GM12878 (cell line): ENCODE measurements around the gene RAB6D. TPM values are rescaled to one million over a fixed set of nuclear protein-coding genes. Genes with fewer than 3 reads are reported as not detected.
"Not testable (repeated sequence)": the region's sequence is repeated elsewhere in the genome, so short reads cannot be mapped to it uniquely, and the experiment has no call there.

Source experiments
- ATAC-seq: fragments of 200-7000 bp; cut with Tn5 transposase; 3 replicates; pipeline ENCODE4 v1.9.1; 2020; ENCODE audit warnings: mild to moderate bottlenecking, moderate library complexity
- BruUV-seq: library from RNA; stranded (reverse); fragments of 400-500 nt; replicated peaks from 2 replicates; lab custom pipeline; 2021; lab: Mats Ljungman, UMichigan
- CTCF ChIA-PET: fragments of 300-600 bp; sonication (Branson Sonifier 250); formaldehyde crosslinking; extraction: SDS; loops from one replicate; lab custom pipeline; 2021; ENCODE audit warnings: inconsistent platforms; lab: Yijun Ruan, JAX
- POLR2A ChIA-PET: fragments of 350-600 bp; formaldehyde crosslinking; extraction: SDS; loops from one replicate; lab custom pipeline; 2021; ENCODE audit warnings: inconsistent platforms; lab: Charles Lee
- RAD21 ChIA-PET: fragments of 300-600 bp; sonication (Branson Sonifier 250); formaldehyde crosslinking; loops from one replicate; lab custom pipeline; 2023; ENCODE audit warnings: antibody characterized with exemption; ENCODE audit not compliant: unreplicated experiment; lab: Charles Lee
- SMC1A ChIA-PET: fragments of 300-600 bp; sonication (Branson Sonifier 250); formaldehyde crosslinking; loops from one replicate; lab custom pipeline; 2023; ENCODE audit not compliant: unreplicated experiment, uncharacterized antibody; lab: Charles Lee
- DNase-seq: peaks from one replicate; pipeline ENCODE4 v3.0.0-alpha.2; 2011; ENCODE audit warnings: low read depth, low spot score
- FAIRE-seq: peaks from 3 replicates; lab custom pipeline; 2011; peaks lifted over from hg19 to GRCh38; lab: Jason Lieb, UNC
- H2AFZ ChIP-seq: 2 replicates; pipeline ENCODE4 v1.6.0; 2011; ENCODE audit warnings: low read depth, low read length, control low read depth; ENCODE audit not compliant: control insufficient read depth
- H3K27ac ChIP-seq: 2 replicates; pipeline ENCODE4 v1.5.1; 2011; ENCODE audit warnings: control low read depth; ENCODE audit not compliant: control insufficient read depth, insufficient read depth
- H3K27me3 ChIP-seq, 2 experiments: replicated peaks in 1 of 2; 2 replicates each; pipeline versions ENCODE4 v1.6.0 to v1.6.1; 2011; ENCODE audit warnings: low read length in 1 of 2; ENCODE audit not compliant: control insufficient read depth in 2 of 2, insufficient read depth in 2 of 2
- H3K36me3 ChIP-seq, 2 experiments: 2 replicates each; pipeline ENCODE4 v1.5.1; 2011; ENCODE audit warnings: low read length in 1 of 2; ENCODE audit not compliant: control insufficient read depth in 2 of 2, insufficient read depth in 2 of 2
- H3K4me1 ChIP-seq: 2 replicates; pipeline ENCODE4 v1.6.1; 2011; ENCODE audit warnings: mild to moderate bottlenecking, low read length, moderate library complexity, mixed read lengths; ENCODE audit not compliant: control insufficient read depth, insufficient read depth
- H3K4me2 ChIP-seq: 2 replicates; pipeline ENCODE4 v1.6.0; 2011; ENCODE audit warnings: control low read depth; ENCODE audit not compliant: control insufficient read depth, insufficient read depth
- H3K4me3 ChIP-seq: fragments of 200-600 bp; sonication (generic); 2 replicates; pipeline ENCODE4 v1.5.1; 2016
- H3K79me2 ChIP-seq: 2 replicates; pipeline ENCODE4 v1.6.0; 2011; ENCODE audit warnings: low read length; ENCODE audit not compliant: control insufficient read depth, insufficient read depth
- H3K9ac ChIP-seq: 2 replicates; pipeline ENCODE4 v1.8.0; 2011; ENCODE audit warnings: low read length, control low read depth, mixed read lengths; ENCODE audit not compliant: control insufficient read depth, insufficient read depth
- H3K9me3 ChIP-seq: replicated peaks from 3 replicates; pipeline ENCODE4 v1.5.1; 2011; ENCODE audit warnings: mild to moderate bottlenecking, low read length; ENCODE audit not compliant: control insufficient read depth, insufficient read depth
- H4K20me1 ChIP-seq: 2 replicates; pipeline ENCODE4 v1.6.0; 2011; ENCODE audit not compliant: control insufficient read depth, insufficient read depth
- ATF7 ChIP-seq: fragments of 450-650 bp; IDR thresholded peaks from 2 replicates; pipeline ENCODE4 v1.6.1; 2016; ENCODE audit warnings: low read depth, mild to moderate bottlenecking
- CREB1 ChIP-seq: IDR thresholded peaks from 2 replicates; pipeline ENCODE4 v1.6.1; 2012; ENCODE audit warnings: low read depth, mild to moderate bottlenecking, inconsistent platforms
- GATAD2B ChIP-seq: fragments of 450-650 bp; conservative IDR thresholded peaks from 2 replicates; pipeline ENCODE4 v1.6.1; 2017; ENCODE audit warnings: low read depth, mild to moderate bottlenecking, moderate library complexity
- HDAC2 ChIP-seq: fragments of 200-600 bp; sonication (generic); IDR thresholded peaks from 2 replicates; pipeline ENCODE4 v1.6.1; 2017
- POLR2AphosphoS2 ChIP-seq: IDR thresholded peaks from 2 replicates; pipeline ENCODE4 v1.6.1; 2011; ENCODE audit warnings: low read depth, mild to moderate bottlenecking, low read length, improper control_type of control experiment, moderate library complexity
- SMAD1 ChIP-seq: fragments of 450-650 bp; IDR thresholded peaks from 2 replicates; pipeline ENCODE4 v1.6.1; 2018; ENCODE audit warnings: mild to moderate bottlenecking, low read depth; ENCODE audit not compliant: partially characterized antibody
- WGBS: methylation state at CpG from one replicate; pipeline ENCODE4 v1.1.6; 2016; ENCODE audit warnings: low lambda C conversion rate; ENCODE audit not compliant: insufficient replicate concordance, insufficient coverage; ENCODE audit errors: missing lambda C conversion rate; 5-methylcytosine and 5-hydroxymethylcytosine counted together
- in situ Hi-C: fragments of 300-500 bp; cut with MboI; formaldehyde crosslinking; loops from 9 replicates; pipeline ENCODE4 v1.14.3; 2018; ENCODE audit warnings: mixed read lengths
- intact Hi-C: fragments of 100-400 bp; cut with micrococcal nuclease; formaldehyde crosslinking; loops from one replicate; pipeline ENCODE4 v1.14.2; 2022; ENCODE audit not compliant: unreplicated experiment
- polyA plus RNA-seq, 11 experiments: library from polyadenylated mRNA; depleted of rRNA in 4 of 11; unstranded in 6 of 11; stranded (reverse) in 5 of 11; fragments of >200 nt; fragmentation: Nextera tagmentation in 4 of 11; fragmentation: Illumina TruSeq in 1 of 11; extraction: Ambion mirVana in 4 of 11; extraction: Trizol in 1 of 11; gene quantifications; 1 replicate in 1 of 11; 2 replicates in 10 of 11; pipeline versions ENCODE4 v1.2.1 to v1.2.3, GENCODE V29; 2011 to 2016; ENCODE audit warnings: inconsistent platforms in 2 of 11, missing spikeins in 2 of 11, low read depth in 1 of 11
- total RNA-seq, 4 experiments: library from RNA; depleted of rRNA in 3 of 4; stranded (reverse); fragments of >200 nt in 3 of 4; fragmentation: Illumina TruSeq in 1 of 4; extraction: Trizol in 1 of 4; gene quantifications; 2 replicates each; pipeline versions ENCODE4 v1.2.1 to v1.2.3, GENCODE V29; 2013 to 2021

Gene RAB6D
- total and polyA plus RNA-seq, 10 of the 15 experiments (the other 5 are each of a cell fraction or from before 2014, with no cell fraction given) = 0.03 to 0.11 (median 0.05) TPM; not detected in 6

DNA sequence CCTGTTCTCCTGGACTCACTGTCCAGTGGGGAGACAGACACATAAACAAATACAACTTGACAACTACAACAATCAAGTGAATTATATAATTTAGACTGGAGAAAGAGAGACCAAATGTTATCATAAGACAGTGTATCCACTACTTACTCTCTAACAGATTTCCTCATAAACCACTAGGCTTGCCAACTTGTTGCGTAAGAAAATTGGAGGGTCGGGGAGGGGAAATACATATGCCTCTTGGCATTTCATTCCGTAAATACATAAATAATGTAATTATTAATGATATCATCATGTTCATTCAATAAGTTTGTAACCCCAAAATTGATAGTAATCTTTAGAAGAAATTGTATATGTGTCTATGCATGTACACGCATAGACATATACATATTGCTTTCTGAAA lies 14.9 kb downstream of the RAB6D start:
- ChIA-PET SMC1A (no interaction called here), CTCF (no interaction called here)
- no peak overlapping the region for H3K27ac ChIP-seq
- no peak for DNase-seq
- H3K36me3 ChIP-seq = no peaks in the 10 kb centered on the region
- intact Hi-C loops = no loop called here
- no peak overlapping the region for H3K4me3 ChIP-seq
- H3K4me1 ChIP-seq = no peaks in the 10 kb centered on the region
- no peaks in the 10 kb centered on the region for H4K20me1 ChIP-seq
- H3K9me3 ChIP-seq = no peaks in the 10 kb centered on the region
- no TSS peak for BruUV-seq
- ATAC-seq = no peak
- in situ Hi-C loops = no loop called here
- H3K79me2 ChIP-seq = no peaks in the 10 kb centered on the region
- WGBS = 57% methylated on average over 4 of the region's 4 CpGs
- no peak for TF ChIP-seq SMAD1
- no peak for TF ChIP-seq HDAC2
- TF ChIP-seq CREB1 = no peak
- no peak for TF ChIP-seq ATF7
- no peak for TF ChIP-seq GATAD2B
- no peak for TF ChIP-seq POLR2AphosphoS2
- TF ChIP-seq, all 136 proteins: peak for 0
- POLR2A ChIA-PET = no interaction called here
- FAIRE-seq = no peak
- Histone ChIP-seq H3K27me3 (no peaks in the 10 kb centered on the region), H3K4me2 (no peak overlapping the region), H3K9ac (no peak overlapping the region), H2AFZ (no peak overlapping the region)
- RAD21 ChIA-PET = no interaction called here

GRCh38 chr2:131347035-131347434 lies 16.9 kb downstream of the RAB6D start:
- ATAC-seq, DNase-seq, H3K9ac ChIP-seq, H3K79me2 ChIP-seq, H2AFZ ChIP-seq, H3K27me3 ChIP-seq, POLR2A ChIA-PET, H3K4me1 ChIP-seq, H3K27ac ChIP-seq, H3K36me3 ChIP-seq, in situ Hi-C loops, H3K9me3 ChIP-seq, CTCF ChIA-PET, H3K4me3 ChIP-seq, H4K20me1 ChIP-seq, BruUV-seq, FAIRE-seq, RAD21 ChIA-PET, SMC1A ChIA-PET, intact Hi-C loops, H3K4me2 ChIP-seq: not testable (repeated sequence)
- 53% methylated on average over 7 of the region's 7 CpGs for WGBS

GRCh38 chr2:131339307-131339706 lies 24.7 kb downstream of the RAB6D start:
- ATAC-seq, in situ Hi-C loops, BruUV-seq: not testable (repeated sequence)

More at GRCh38 chr2:131339307-131339706, 24.7 kb downstream of the RAB6D start:
- H3K36me3 ChIP-seq, FAIRE-seq, CTCF ChIA-PET, RAD21 ChIA-PET, POLR2A ChIA-PET, H3K4me3 ChIP-seq, H2AFZ ChIP-seq, DNase-seq, H3K9me3 ChIP-seq, H3K4me2 ChIP-seq, H3K27me3 ChIP-seq, H3K27ac ChIP-seq, intact Hi-C loops, SMC1A ChIA-PET, H4K20me1 ChIP-seq, H3K79me2 ChIP-seq, H3K9ac ChIP-seq, H3K4me1 ChIP-seq: not testable (repeated sequence)
- WGBS = 0% methylated on average over 1 of the region's 1 CpG
